Measurements from ENCODE around the gene COMT. TPM values are rescaled to one million over a fixed set of nuclear protein-coding genes. Genes with fewer than 3 reads are reported as not detected.

Gene COMT
- total RNA-seq, 2 donors from 2014 or later: 28.2 to 37.3 TPM

DNA sequence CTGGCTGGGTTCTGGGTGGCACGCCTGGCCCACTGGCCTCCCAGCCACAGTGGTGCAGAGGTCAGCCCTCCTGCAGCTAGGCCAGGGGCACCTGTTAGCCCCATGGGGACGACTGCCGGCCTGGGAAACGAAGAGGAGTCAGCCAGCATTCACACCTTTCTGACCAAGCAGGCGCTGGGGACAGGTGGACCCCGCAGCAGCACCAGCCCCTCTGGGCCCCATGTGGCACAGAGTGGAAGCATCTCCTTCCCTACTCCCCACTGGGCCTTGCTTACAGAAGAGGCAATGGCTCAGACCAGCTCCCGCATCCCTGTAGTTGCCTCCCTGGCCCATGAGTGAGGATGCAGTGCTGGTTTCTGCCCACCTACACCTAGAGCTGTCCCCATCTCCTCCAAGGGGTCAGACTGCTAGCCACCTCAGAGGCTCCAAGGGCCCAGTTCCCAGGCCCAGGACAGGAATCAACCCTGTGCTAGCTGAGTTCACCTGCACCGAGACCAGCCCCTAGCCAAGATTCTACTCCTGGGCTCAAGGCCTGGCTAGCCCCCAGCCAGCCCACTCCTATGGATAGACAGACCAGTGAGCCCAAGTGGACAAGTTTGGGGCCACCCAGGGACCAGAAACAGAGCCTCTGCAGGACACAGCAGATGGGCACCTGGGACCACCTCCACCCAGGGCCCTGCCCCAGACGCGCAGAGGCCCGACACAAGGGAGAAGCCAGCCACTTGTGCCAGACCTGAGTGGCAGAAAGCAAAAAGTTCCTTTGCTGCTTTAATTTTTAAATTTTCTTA is 27.8 kb downstream of the COMT start:
- no peaks in the 10 kb centered on the region for H3K36me3 Mint-ChIP-seq (ENCODE audit: low read depth)
- H3K4me3 Mint-ChIP-seq: no peak overlapping the region
- no peak for ATAC-seq
- H3K27ac Mint-ChIP-seq: no peak overlapping the region
- H3K9me3 ChIP-seq (ENCODE audit: control insufficient read depth, low read length, poor library complexity, severe bottlenecking): no peaks in the 10 kb centered on the region
- no peaks in the 10 kb centered on the region for H3K27me3 Mint-ChIP-seq
- no peak for DNase-seq
- peaks cover 7% of the 10 kb centered on the region for H3K4me1 Mint-ChIP-seq

DNA sequence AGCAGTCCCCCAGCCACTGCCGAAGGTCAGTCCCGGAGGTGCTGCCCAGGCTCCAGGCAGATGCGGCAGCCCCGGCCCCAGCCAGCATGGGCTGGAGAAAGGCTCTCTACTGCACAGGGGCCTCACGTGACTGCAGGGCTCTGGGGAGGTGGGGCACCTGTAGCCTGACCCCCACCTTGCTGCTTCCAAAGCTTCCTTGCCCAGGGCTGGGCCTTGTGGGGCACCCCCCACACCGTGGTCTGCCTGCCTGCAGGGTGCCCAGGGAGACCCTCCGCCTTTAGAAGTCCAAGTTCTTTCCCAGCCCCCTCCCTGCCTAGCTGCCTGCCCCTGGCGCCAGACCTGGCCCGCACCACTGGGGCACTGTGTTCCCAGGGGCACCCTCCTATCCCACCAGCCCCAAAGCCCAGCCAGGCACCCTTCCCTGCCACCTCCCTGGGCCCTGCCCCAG is 28.5 kb downstream of the COMT start:
- no peak for ATAC-seq

DNA sequence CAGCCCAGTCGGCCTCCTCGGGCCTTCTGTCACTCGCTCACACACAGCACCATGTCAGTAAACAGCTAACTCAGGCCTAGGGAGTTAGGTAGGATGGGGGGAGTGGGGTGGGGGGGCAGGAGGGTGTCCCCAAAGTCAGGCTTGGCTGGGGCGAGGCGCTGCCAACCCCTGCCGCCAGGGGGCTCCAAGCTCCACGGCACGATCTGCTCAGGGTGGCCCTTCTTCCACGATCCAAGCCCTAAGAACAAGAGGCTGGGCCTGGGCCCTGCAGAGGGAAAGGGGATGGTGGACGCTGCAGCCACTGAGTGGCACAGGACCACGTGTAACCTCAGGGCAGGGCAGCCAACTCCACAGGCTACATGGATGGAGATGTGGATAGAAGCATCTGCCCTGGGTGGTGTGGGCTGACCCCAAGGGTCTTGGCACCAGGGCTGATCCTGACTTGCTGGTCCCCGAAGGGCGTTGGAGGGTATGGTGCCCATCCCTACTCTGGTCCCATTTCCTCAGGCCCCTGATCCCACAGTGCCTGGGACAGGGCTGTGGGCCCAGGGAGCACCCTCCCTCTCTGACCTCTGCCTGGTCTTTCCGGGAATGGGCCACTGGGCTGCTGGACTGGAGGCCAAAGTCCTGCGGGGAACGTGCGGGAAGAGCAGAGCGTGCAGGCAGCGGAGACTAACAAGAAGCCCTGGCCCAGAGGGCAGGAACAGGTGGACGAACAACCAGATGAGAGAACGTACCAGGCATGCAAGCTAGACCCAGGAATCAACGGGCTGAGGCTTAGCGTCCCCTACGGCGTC is 29.1 kb downstream of the COMT start:
- Mint-ChIP-seq H3K4me1 (peaks cover 15% of the 10 kb centered on the region), H3K4me3 (no peak overlapping the region), H3K27ac (peak overlapping the region; percentile 61)

More for the DNA sequence above, 28.5 kb downstream of the COMT start:
- Mint-ChIP-seq H3K27me3 (no peaks in the 10 kb centered on the region), H3K4me3 (no peak overlapping the region), H3K4me1 (peaks cover 10% of the 10 kb centered on the region), H3K36me3 (ENCODE audit: low read depth) (no peaks in the 10 kb centered on the region), H3K27ac (no peak overlapping the region)
- H3K9me3 ChIP-seq (ENCODE audit: control insufficient read depth, low read length, poor library complexity, severe bottlenecking): no peaks in the 10 kb centered on the region
- no peak for DNase-seq

DNA sequence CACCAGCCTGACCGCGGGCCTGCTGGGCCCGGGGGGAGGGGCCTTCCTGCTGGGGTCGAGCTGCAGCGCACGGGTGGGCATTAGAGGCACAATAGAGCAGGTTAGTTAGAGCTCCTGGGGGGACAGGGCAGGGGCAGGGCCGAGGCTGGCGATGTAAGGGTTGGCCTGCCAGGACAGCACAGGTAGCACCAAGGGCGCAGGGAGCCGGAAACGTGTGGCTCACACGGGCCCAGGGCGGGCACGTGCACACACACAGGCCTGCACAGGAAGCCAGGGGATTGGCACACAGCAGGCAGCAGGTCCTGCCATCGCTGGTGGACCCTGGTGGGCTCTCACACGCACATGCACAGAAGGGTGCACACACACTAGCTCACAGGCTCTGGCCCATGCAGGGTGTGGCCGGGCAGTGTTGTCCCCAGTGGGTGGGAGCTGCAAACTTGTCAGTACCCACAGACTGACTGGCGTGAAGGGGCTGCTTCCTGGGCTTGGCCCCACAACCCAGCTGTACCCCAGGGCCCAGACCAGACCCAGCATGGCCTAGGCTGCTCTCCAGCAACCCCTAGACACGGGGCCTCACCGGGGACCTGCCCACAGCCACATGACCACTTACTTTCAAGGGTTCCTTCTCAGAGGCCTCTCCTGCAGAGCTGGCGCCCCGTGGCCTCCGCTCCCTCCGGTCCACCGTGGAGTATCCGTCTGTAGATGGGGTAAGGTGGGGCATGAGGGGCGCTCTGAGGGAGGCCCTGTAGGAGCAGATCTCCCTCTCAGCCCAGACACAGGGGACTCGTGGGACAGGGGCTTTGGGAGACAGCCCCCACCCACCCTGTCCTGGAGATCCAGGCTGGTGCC is 29.9 kb downstream of the COMT start:
- Mint-ChIP-seq H3K27ac (no peak overlapping the region), H3K27me3 (no peaks in the 10 kb centered on the region), H3K36me3 (ENCODE audit: low read depth) (no peaks in the 10 kb centered on the region), H3K4me1 (peaks cover 15% of the 10 kb centered on the region), H3K4me3 (no peak overlapping the region)
- no peaks in the 10 kb centered on the region for H3K9me3 ChIP-seq (ENCODE audit: control insufficient read depth, low read length, poor library complexity, severe bottlenecking)
- no peak for ATAC-seq
- DNase-seq: no peak

More for the DNA sequence above, 29.1 kb downstream of the COMT start:
- DNase-seq (peak; percentile 64 to 82 (median 66)), ATAC-seq (peak; percentile 87)
- no peaks in the 10 kb centered on the region for H3K36me3 Mint-ChIP-seq (ENCODE audit: low read depth)
- H3K9me3 ChIP-seq (ENCODE audit: control insufficient read depth, low read length, poor library complexity, severe bottlenecking): no peaks in the 10 kb centered on the region
- H3K27me3 Mint-ChIP-seq: no peaks in the 10 kb centered on the region

DNA sequence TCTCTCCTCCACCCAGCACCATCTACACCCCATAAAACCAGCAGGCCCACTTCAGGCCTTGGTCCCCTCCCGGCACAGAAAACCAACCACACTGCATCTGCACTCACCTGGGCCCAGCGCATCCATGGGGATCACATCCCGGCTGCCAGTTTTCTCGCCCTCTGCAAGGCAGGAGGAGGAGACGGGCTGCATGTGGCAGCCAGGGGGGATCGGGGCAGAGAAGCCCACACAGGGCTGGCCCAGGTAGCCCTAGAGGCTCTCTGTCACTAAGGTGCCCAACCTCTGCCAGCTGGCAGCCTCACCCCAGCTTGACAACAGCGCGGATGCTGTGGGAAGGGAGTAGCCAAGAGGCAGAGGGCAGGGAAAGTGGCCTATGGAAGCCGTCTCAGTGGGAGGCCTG is 30.7 kb downstream of the COMT start:
- no peaks in the 10 kb centered on the region for H3K9me3 ChIP-seq (ENCODE audit: control insufficient read depth, low read length, poor library complexity, severe bottlenecking)
- Mint-ChIP-seq H3K4me1 (peaks cover 15% of the 10 kb centered on the region), H3K27ac (no peak overlapping the region), H3K4me3 (peak overlapping the region; percentile 57), H3K36me3 (ENCODE audit: low read depth) (no peaks in the 10 kb centered on the region), H3K27me3 (no peaks in the 10 kb centered on the region)
- DNase-seq (no peak), ATAC-seq (no peak)

DNA sequence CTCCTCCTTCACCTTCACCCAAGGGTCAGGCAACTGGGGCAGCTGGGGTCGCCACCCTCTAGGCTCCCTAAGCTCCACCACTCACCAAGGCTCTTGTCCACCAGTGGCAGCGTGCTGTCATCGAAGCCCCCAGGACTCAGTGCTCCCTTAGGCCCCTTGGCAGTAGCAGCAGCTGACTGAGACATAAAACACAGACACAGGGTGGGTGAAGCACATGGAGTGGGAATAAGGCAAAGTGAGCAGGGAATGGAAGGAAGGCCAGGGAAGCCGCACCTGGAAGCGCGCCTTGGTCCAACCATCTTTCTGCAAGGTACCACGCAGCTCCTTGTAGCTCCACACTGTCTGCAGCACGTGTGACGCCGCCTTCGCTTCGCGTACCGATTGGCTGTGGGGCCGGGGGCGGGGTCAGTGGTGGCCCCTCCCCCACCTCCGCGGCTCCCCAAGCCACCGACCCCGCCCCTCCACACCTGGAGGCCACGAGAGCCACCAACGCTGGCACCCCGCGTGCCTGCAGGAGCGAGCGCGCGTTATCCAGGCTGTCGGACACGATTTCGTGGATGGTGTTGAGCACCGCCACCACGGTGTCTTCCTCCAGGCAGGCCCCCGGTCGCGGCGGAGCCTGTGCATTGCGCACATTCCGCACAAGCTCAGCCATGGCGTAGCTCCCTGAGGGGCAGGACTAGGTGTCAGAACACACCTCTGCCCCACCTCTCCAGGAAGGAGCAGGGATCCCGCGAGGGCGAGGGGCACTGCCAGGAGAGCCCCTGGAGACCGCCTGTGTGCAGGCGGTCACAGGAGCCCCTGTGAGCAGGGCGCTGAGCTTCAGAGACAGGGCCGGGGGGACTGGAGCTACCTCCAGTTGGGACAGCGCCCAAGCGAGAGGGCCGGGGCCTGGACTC is 31.3 kb downstream of the COMT start:
- H3K4me3 Mint-ChIP-seq: peak overlapping the region; percentile 57
- no peak for DNase-seq
- H3K36me3 Mint-ChIP-seq (ENCODE audit: low read depth): no peaks in the 10 kb centered on the region
- H3K9me3 ChIP-seq (ENCODE audit: control insufficient read depth, low read length, poor library complexity, severe bottlenecking): no peaks in the 10 kb centered on the region
- no peaks in the 10 kb centered on the region for H3K27me3 Mint-ChIP-seq
- H3K4me1 Mint-ChIP-seq: peaks cover 15% of the 10 kb centered on the region
- no peak for ATAC-seq
- no peak overlapping the region for H3K27ac Mint-ChIP-seq

DNA sequence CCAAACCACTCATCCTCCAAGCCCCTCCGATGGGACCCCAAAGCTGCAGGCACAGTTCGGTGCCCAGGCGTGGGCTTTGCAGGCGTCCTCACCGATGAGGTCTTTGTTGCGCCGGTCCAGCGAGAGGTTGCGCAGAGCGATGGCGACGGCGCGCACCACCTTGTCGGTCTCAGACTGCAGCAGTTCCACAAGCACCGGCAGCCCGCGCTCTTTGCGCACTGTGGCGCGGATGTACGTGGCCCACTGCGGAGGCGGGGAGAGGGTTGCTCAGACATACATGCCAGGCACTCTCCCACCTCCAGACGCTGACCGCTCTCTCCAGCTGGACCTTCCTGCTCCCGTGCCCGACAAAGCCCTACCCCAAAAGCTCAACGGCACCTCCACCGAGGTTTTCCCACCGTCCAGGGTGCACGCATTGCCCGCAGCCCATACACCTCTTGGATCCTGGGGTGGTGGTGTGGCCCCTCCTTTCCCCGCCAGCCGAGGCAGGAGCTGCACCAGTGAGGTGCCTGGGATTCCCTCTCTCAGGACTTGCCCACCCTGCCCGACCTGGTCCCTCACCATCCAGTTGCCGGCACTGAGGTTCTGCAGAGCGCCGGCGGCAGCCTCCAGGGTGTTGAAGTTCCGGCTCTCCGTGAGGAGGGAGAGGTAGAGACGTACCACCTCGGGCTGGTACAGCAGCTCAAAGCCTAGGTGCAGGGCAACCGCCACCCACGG is 32.1 kb downstream of the COMT start:
- ATAC-seq (no peak), DNase-seq (no peak)
- no peaks in the 10 kb centered on the region for H3K27me3 Mint-ChIP-seq
- no peak overlapping the region for H3K4me3 Mint-ChIP-seq
- H3K4me1 Mint-ChIP-seq: peaks cover 15% of the 10 kb centered on the region
- no peaks in the 10 kb centered on the region for H3K36me3 Mint-ChIP-seq (ENCODE audit: low read depth)
- H3K27ac Mint-ChIP-seq: no peak overlapping the region
- H3K9me3 ChIP-seq (ENCODE audit: control insufficient read depth, low read length, poor library complexity, severe bottlenecking): no peaks in the 10 kb centered on the region

DNA sequence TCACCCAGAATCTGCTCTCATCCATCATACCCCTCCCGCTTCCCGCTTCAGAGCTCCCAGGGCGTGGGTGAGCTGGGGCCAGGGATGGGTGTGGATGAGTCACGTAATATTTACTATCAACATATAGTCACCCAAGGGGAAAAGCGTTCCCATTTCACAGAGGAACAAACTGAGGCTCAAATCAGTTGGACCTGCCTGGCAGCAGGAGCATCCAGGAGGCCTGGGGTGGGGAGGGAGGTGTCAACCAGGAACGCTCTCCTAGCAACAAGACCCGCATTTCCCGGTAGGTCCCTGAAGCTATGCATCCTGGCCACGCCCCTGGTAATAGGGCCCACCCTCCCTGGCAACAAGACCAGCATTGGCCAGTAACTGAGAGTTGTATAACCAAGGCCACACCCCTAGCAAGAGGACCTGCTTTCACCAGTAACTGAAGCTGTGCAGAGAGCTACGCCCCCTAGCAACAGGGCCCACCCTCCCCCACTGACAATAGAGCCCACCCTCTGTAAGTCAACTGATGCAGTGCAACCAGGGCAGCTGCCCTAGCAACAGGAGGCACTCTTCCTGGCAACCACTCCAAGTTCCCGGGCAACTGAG is 32.8 kb downstream of the COMT start:
- Mint-ChIP-seq H3K4me1 (peaks cover 15% of the 10 kb centered on the region), H3K27ac (no peak overlapping the region), H3K27me3 (no peaks in the 10 kb centered on the region), H3K4me3 (no peak overlapping the region), H3K36me3 (ENCODE audit: low read depth) (no peaks in the 10 kb centered on the region)
- DNase-seq: no peak
- ATAC-seq: no peak
- no peaks in the 10 kb centered on the region for H3K9me3 ChIP-seq (ENCODE audit: control insufficient read depth, low read length, poor library complexity, severe bottlenecking)

DNA sequence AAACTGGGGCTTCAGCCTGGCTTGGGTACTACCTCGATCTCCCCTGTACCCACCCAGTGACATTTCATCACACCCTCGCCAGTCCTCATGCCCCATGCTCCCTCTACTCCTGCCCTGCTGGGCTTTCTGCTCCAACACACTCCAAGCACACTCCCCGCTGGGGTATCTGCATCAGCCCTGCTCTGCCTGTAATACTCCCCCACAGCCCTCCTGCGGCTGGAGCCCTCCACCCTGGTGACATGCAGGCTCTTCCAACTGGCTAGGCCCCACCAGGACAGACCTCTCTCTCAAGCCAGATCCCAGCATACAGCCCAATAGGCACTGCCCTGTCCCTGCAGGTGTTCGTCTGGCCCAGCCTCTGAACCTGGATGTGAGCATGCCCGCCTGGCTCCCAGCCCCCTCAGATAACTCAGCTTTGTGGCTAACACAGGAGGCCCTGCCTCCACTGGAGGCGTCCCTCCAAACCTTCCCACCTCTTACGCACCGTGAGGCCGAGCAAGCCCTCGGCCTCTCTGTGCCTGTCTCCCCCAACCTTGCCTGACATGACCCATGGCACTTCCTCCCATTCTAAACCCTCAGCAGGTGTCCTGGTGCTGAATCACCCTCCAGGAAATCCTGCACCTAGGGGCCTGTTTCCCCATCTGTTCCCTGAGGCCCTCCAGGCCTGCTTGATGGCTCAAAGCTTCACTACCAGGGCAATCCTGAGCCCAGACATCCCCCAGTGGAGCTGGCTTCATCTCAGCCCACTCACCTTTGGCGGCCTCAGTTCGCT is 33.5 kb downstream of the COMT start:
- DNase-seq: no peak
- Mint-ChIP-seq H3K27ac (no peak overlapping the region), H3K36me3 (ENCODE audit: low read depth) (no peaks in the 10 kb centered on the region), H3K4me3 (no peak overlapping the region), H3K4me1 (peaks cover 15% of the 10 kb centered on the region), H3K27me3 (no peaks in the 10 kb centered on the region)
- no peaks in the 10 kb centered on the region for H3K9me3 ChIP-seq (ENCODE audit: control insufficient read depth, low read length, poor library complexity, severe bottlenecking)
- ATAC-seq: no peak

DNA sequence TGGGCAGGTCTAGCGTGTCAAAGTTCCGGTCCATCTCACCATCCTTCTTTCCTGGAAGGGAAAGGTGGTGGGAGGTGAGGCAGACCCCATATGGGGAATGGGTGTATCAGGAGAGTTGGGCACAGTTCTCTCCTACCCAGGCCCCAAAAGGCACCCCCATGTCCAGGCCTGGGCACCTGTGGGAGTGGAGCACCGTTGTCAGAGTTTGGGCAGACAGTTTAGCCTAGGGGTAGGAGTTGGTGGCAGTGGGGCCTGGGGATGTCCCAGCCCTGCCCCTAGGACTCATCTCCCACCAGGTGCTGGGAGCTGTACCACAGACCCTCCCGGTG is 34.1 kb downstream of the COMT start:
- H3K4me3 Mint-ChIP-seq: no peak overlapping the region

DNA sequence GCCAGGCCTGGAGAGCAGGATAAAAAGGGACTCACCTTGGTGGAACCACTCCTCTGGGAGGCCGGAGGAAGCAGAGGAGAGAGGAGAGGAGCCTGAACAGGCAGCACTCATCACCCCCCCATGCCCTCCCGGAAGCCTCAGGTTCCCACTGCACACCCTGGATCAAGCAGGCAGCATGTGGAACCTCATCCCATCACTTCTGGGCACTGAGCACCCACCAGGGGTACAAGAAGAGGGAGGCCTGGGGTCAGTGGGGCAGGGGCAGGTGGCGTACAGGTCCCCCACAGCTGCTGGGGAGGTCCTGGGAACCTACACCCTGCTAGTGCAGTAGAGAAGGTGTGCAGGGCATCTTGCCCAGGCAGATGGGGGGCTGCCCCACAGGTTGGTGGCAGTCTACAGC is 35.1 kb downstream of the COMT start:
- Mint-ChIP-seq H3K36me3 (ENCODE audit: low read depth) (no peaks in the 10 kb centered on the region), H3K27ac (no peak overlapping the region), H3K4me3 (no peak overlapping the region), H3K27me3 (no peaks in the 10 kb centered on the region), H3K4me1 (peaks cover 9% of the 10 kb centered on the region)
- DNase-seq: no peak
- no peak for ATAC-seq
- no peaks in the 10 kb centered on the region for H3K9me3 ChIP-seq (ENCODE audit: control insufficient read depth, low read length, poor library complexity, severe bottlenecking)

More for the DNA sequence above, 34.1 kb downstream of the COMT start:
- Mint-ChIP-seq H3K36me3 (ENCODE audit: low read depth) (no peaks in the 10 kb centered on the region), H3K4me1 (peaks cover 13% of the 10 kb centered on the region), H3K27ac (no peak overlapping the region), H3K27me3 (no peaks in the 10 kb centered on the region)
- DNase-seq (no peak), ATAC-seq (no peak)
- no peaks in the 10 kb centered on the region for H3K9me3 ChIP-seq (ENCODE audit: control insufficient read depth, low read length, poor library complexity, severe bottlenecking)
